Hepatocyte (in vitro differentiated cells): ENCODE measurements around the gene CFAP161. TPM values are rescaled to one million over a fixed set of nuclear protein-coding genes. Genes with fewer than 3 reads are reported as not detected.
"Not testable (repeated sequence)": the region's sequence is repeated elsewhere in the genome, so short reads cannot be mapped to it uniquely, and the experiment has no call there.

Experiments used
- DNase-seq: peaks from one replicate; pipeline ENCODE4 v3.0.0-alpha.2; 2016; ENCODE audit warnings: low spot score
- H2AFZ ChIP-seq: fragments of 200-600 bp; sonication (generic); 2 replicates; pipeline ENCODE4 v1.6.0; 2016; ENCODE audit warnings: antibody characterized with exemption, mild to moderate bottlenecking
- H3K27ac ChIP-seq: fragments of 200-600 bp; sonication (generic); 2 replicates; pipeline ENCODE4 v1.5.1; 2016; ENCODE audit warnings: mild to moderate bottlenecking
- H3K27me3 ChIP-seq: fragments of 200-600 bp; sonication (generic); 2 replicates; pipeline ENCODE4 v1.6.1; 2016
- H3K36me3 ChIP-seq: fragments of 200-600 bp; sonication (generic); replicated peaks from 2 replicates; pipeline ENCODE4 v1.5.1; 2016; ENCODE audit warnings: low read depth; ENCODE audit not compliant: insufficient read depth
- H3K4me1 ChIP-seq: fragments of 200-600 bp; sonication (generic); 2 replicates; pipeline ENCODE4 v1.5.1; 2016; ENCODE audit warnings: mild to moderate bottlenecking, moderate library complexity; ENCODE audit not compliant: insufficient read depth
- H3K4me2 ChIP-seq: fragments of 200-600 bp; sonication (generic); 2 replicates; pipeline ENCODE4 v1.6.0; 2016
- H3K4me3 ChIP-seq: fragments of 200-600 bp; sonication (generic); 2 replicates; pipeline ENCODE4 v1.5.1; 2016; ENCODE audit warnings: mild to moderate bottlenecking
- H3K79me2 ChIP-seq: fragments of 200-600 bp; sonication (generic); 2 replicates; pipeline ENCODE4 v1.6.0; 2017; ENCODE audit warnings: mild to moderate bottlenecking
- H3K9me2 ChIP-seq: fragments of 200-600 bp; sonication (generic); replicated peaks from 2 replicates; pipeline ENCODE4 v1.6.0; 2017; ENCODE audit warnings: mild to moderate bottlenecking; ENCODE audit not compliant: insufficient read depth
- H3K9me3 ChIP-seq: fragments of 200-600 bp; sonication (generic); 2 replicates; pipeline ENCODE4 v1.5.1; 2016; ENCODE audit warnings: low read depth, mild to moderate bottlenecking
- H4K20me1 ChIP-seq: fragments of 200-600 bp; sonication (generic); 2 replicates; pipeline ENCODE4 v1.6.0; 2016; ENCODE audit warnings: mild to moderate bottlenecking; ENCODE audit not compliant: insufficient read depth, poor library complexity, severe bottlenecking
- EZH2 ChIP-seq: fragments of 200-600 bp; sonication (generic); IDR thresholded peaks from 2 replicates; pipeline ENCODE4 v1.6.1; 2016; ENCODE audit warnings: antibody characterized with exemption, mild to moderate bottlenecking, borderline replicate concordance
- EZH2phosphoT487 ChIP-seq: fragments of 200-600 bp; sonication (generic); IDR thresholded peaks from one replicate; pipeline ENCODE4 v1.6.1; 2018; ENCODE audit warnings: antibody characterized with exemption, mild to moderate bottlenecking, low read depth, moderate library complexity; ENCODE audit not compliant: unreplicated experiment, severe bottlenecking
- WGBS: methylation state at CpG from one replicate; pipeline ENCODE4 v1.1.6; 2016; ENCODE audit warnings: low lambda C conversion rate; ENCODE audit errors: missing lambda C conversion rate; 5-methylcytosine and 5-hydroxymethylcytosine counted together
- polyA plus RNA-seq: library from polyadenylated mRNA; unstranded; fragments of >200 nt; fragmentation: Nextera tagmentation; extraction: Ambion mirVana; gene quantifications from 2 replicates; pipeline ENCODE4 v1.2.1, GENCODE V29; 2016
- total RNA-seq: library from RNA; depleted of rRNA; stranded (reverse); fragments of >200 nt; gene quantifications from 2 replicates; pipeline ENCODE4 v1.2.3, GENCODE V29; 2014
- TF ChIP-seq, protein P1 (sequence below): fragments of 200-600 bp; sonication (generic); IDR thresholded peaks from 2 replicates; pipeline ENCODE4 v1.5.1; 2016; ENCODE audit warnings: antibody characterized with exemption, mild to moderate bottlenecking; ENCODE audit not compliant: poor library complexity

Gene CFAP161
- total and polyA plus RNA-seq, 2 experiments from 2014 or later = 0.81 TPM; not detected in 1

- Histone ChIP-seq H3K9me2 (no peaks in the 10 kb centered on the region), H3K79me2 (no peaks in the 10 kb centered on the region), H3K4me2 (peak overlapping the region; percentile 50), H3K27me3 (peaks cover 7% of the 10 kb centered on the region), H2AFZ (no peak overlapping the region), H3K9me3 (no peaks in the 10 kb centered on the region), H3K27ac (no peak overlapping the region), H3K4me3 (no peak overlapping the region), H3K4me1 (peaks cover 9% of the 10 kb centered on the region), H4K20me1 (no peaks in the 10 kb centered on the region), H3K36me3 (no peaks in the 10 kb centered on the region)
- no peak for DNase-seq
- 53% methylated on average over 40 of the region's 42 CpGs for WGBS
- peak; percentile 58 for TF ChIP-seq EZH2
- TF ChIP-seq EZH2phosphoT487 = no peak
Measured at GRCh38 chr15:81118361-81118760, 15.7 kb upstream of the CFAP161 start.

GRCh38 chr15:81120069-81120468 lies 14.0 kb upstream of the CFAP161 start:
- Histone ChIP-seq H3K27me3 (peaks cover 7% of the 10 kb centered on the region), H3K9me2 (no peaks in the 10 kb centered on the region), H3K9me3 (no peaks in the 10 kb centered on the region), H2AFZ (no peak overlapping the region), H3K79me2 (no peaks in the 10 kb centered on the region), H3K4me3 (no peak overlapping the region), H3K4me1 (no peaks in the 10 kb centered on the region), H3K4me2 (no peak overlapping the region), H3K27ac (no peak overlapping the region), H4K20me1 (no peaks in the 10 kb centered on the region), H3K36me3 (no peaks in the 10 kb centered on the region)
- DNase-seq = no peak
- no peak for TF ChIP-seq EZH2
- no peak for TF ChIP-seq EZH2phosphoT487
- TF ChIP-seq, protein P1, sequence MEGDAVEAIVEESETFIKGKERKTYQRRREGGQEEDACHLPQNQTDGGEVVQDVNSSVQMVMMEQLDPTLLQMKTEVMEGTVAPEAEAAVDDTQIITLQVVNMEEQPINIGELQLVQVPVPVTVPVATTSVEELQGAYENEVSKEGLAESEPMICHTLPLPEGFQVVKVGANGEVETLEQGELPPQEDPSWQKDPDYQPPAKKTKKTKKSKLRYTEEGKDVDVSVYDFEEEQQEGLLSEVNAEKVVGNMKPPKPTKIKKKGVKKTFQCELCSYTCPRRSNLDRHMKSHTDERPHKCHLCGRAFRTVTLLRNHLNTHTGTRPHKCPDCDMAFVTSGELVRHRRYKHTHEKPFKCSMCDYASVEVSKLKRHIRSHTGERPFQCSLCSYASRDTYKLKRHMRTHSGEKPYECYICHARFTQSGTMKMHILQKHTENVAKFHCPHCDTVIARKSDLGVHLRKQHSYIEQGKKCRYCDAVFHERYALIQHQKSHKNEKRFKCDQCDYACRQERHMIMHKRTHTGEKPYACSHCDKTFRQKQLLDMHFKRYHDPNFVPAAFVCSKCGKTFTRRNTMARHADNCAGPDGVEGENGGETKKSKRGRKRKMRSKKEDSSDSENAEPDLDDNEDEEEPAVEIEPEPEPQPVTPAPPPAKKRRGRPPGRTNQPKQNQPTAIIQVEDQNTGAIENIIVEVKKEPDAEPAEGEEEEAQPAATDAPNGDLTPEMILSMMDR = no peak

DNA sequence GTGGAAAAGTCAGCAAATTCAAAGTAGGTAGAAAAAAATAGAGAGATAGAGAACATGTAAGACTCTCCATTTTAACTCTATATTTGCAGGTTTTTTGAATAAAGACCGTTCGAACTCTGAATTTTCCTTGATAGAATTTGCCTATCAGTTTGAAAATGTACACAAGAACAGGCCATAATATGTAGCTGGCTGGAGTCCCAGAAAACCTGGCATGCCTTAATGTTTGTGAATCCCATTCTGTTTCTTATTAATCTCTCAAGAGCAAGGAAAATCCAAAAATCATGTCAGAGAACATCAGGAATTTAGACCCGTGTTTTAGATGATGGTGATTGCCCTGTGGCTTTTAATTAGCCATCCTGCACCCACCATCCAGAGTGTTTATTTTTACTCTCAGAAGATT lies 7.2 kb upstream of the CFAP161 start:
- no peak for DNase-seq
- no peaks in the 10 kb centered on the region for H3K79me2 ChIP-seq
- no peak overlapping the region for H3K27ac ChIP-seq
- no peaks in the 10 kb centered on the region for H3K4me1 ChIP-seq
- no peaks in the 10 kb centered on the region for H3K36me3 ChIP-seq
- 63% methylated on average over 3 of the region's 3 CpGs for WGBS
- H3K27me3 ChIP-seq = no peaks in the 10 kb centered on the region
- H2AFZ ChIP-seq = no peak overlapping the region
- H3K4me3 ChIP-seq = no peak overlapping the region
- no peak overlapping the region for H3K4me2 ChIP-seq
- TF ChIP-seq, protein P1 = no peak
- TF ChIP-seq EZH2 (no peak), EZH2phosphoT487 (no peak)
- H4K20me1 ChIP-seq = no peaks in the 10 kb centered on the region
- H3K9me3 ChIP-seq = peaks cover 5% of the 10 kb centered on the region
- H3K9me2 ChIP-seq = no peaks in the 10 kb centered on the region

- H4K20me1 ChIP-seq, H3K9me3 ChIP-seq, H3K4me2 ChIP-seq, H3K4me1 ChIP-seq, H3K36me3 ChIP-seq, H3K27ac ChIP-seq, H2AFZ ChIP-seq, H3K4me3 ChIP-seq, DNase-seq, H3K9me2 ChIP-seq, H3K79me2 ChIP-seq: not testable (repeated sequence)
- 93% methylated on average over 6 of the region's 6 CpGs for WGBS
- H3K27me3 ChIP-seq = peaks cover 32% of the 10 kb centered on the region
Measured at GRCh38 chr15:81141478-81141877, 7.4 kb downstream of the CFAP161 start.
